Measurements from ENCODE around the gene TOPAZ1. TPM values are rescaled to one million over a fixed set of nuclear protein-coding genes. Genes with fewer than 3 reads are reported as not detected.

The TOPAZ1 gene
- total RNA-seq, 1 experiment from 2014 or later = not detected

DNA sequence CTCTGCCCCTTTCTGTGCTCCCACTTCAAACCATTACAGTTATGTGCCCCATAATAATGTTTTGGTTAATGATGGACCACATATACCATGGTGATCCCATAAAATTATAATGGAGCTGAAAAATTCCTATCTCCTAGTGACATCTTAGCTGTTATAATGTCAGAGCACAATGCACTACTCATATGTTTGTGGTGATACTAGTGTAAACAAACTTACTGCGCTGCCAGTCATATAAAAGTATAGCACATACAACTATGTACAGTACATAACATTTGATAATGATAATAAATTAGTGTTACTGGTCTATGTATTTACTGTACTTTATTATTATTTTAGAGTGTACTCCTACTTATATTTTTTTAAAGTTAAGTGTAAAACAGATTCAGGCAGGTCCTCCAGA is 51.3 kb downstream of the TOPAZ1 start:
- ChIA-PET POLR2A (no interaction called here), CTCF (no interaction called here)
- Histone ChIP-seq H3K36me3 (ENCODE audit: control insufficient read depth, insufficient read depth, low read length) (no peaks in the 10 kb centered on the region), H3K9me3 (ENCODE audit: control insufficient read depth, insufficient read depth, low read depth, low read length) (no peaks in the 10 kb centered on the region), H3K27me3 (ENCODE audit: control insufficient read depth, insufficient read depth, low read length) (no peaks in the 10 kb centered on the region; the same call in 1 of the 2 replicates), H3K27ac (ENCODE audit: low read length) (no peak overlapping the region), H3K4me3 (ENCODE audit: low read depth in 2 of 2, low read length in 2 of 2) (no peak overlapping the region), H3K4me1 (ENCODE audit: control insufficient read depth, insufficient read depth, low read length) (no peaks in the 10 kb centered on the region)
- no peak for DNase-seq (ENCODE audit: low read depth, low spot score)
- no peak for ATAC-seq
- in situ Hi-C loops (cut with HindIII; ENCODE audit: low pct_unique_long_range_greater_than_20kb, low sequenced_read_pairs) (no loop called here), intact Hi-C loops (cut with micrococcal nuclease; ENCODE audit: unreplicated experiment) (no loop called here)
- no TSS peak for BruUV-seq (replicated peaks)
- no peak for TF ChIP-seq REST (IDR thresholded peaks at IDR 0.05; ENCODE audit: insufficient read depth in 1 of 2, low read depth in 2 of 2, low read length in 1 of 2)
- TF ChIP-seq SIN3A (IDR thresholded peaks at IDR 0.05; ENCODE audit: borderline replicate concordance, insufficient read depth, low read depth, low read length) = no peak
- TF ChIP-seq CTCF (IDR thresholded peaks at IDR 0.05) = no peak

DNA sequence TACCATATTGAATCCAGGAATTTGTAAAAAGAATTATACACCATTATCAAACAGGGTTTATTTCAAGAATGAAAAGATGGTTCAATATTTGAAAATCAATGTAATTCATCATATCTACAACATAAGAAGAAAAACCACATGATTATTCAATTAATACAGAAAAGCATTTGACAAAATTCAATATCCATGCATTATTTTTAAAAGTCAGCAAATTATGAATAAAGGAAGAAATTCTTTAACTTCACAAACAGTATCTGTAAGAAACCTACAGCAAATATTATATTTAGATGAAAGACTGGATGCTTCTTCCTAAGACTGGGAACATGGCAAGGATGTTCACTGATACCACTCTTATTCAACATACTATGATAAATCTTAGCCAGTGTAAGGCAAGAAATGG is 55.6 kb downstream of the TOPAZ1 start:
- ChIA-PET POLR2A (no interaction called here), CTCF (no interaction called here)
- TF ChIP-seq CTCF (IDR thresholded peaks at IDR 0.05) (no peak), SIN3A (IDR thresholded peaks at IDR 0.05; ENCODE audit: borderline replicate concordance, insufficient read depth, low read depth, low read length) (no peak), REST (IDR thresholded peaks at IDR 0.05; ENCODE audit: insufficient read depth in 1 of 2, low read depth in 2 of 2, low read length in 1 of 2) (no peak), TCF7L2 (IDR thresholded peaks at IDR 0.05; ENCODE audit: low read depth, low read length) (no peak), POLR2AphosphoS5 (IDR thresholded peaks at IDR 0.05; ENCODE audit: low read depth, low read length) (no peak)
- BruUV-seq (replicated peaks) = no TSS peak
- H3K27ac ChIP-seq (ENCODE audit: low read length) = no peak overlapping the region
- H3K27me3 ChIP-seq (ENCODE audit: control insufficient read depth, insufficient read depth, low read length) = no peaks in the 10 kb centered on the region
- no peaks in the 10 kb centered on the region for H3K36me3 ChIP-seq (ENCODE audit: control insufficient read depth, insufficient read depth, low read length)
- no peak for DNase-seq (ENCODE audit: low read depth, low spot score)
- no peak overlapping the region for H3K4me3 ChIP-seq (ENCODE audit: low read depth in 2 of 2, low read length in 2 of 2)
- ATAC-seq = no peak
- H3K9me3 ChIP-seq (ENCODE audit: control insufficient read depth, insufficient read depth, low read depth, low read length) = no peaks in the 10 kb centered on the region
- no peaks in the 10 kb centered on the region for H3K4me1 ChIP-seq (ENCODE audit: control insufficient read depth, insufficient read depth, low read length)
- intact Hi-C loops (cut with micrococcal nuclease; ENCODE audit: unreplicated experiment) = no loop called here
- in situ Hi-C loops (cut with HindIII; ENCODE audit: low pct_unique_long_range_greater_than_20kb, low sequenced_read_pairs) = no loop called here
